WTC11 (cell line): ENCODE results near the gene SMAD6. TPM values are rescaled to one million over a fixed set of nuclear protein-coding genes. Genes with fewer than 3 reads are reported as not detected.

ENCODE experiments used
- ATAC-seq: fragments of 200-7000 bp; cut with Tn5 transposase; 2 replicates; pipeline ENCODE4 v1.10.0; 2021; ENCODE audit warnings: mild to moderate bottlenecking, moderate library complexity
- CTCF ChIA-PET: fragments of 300-600 bp; sonication (Branson Sonifier 250); formaldehyde crosslinking; loops from one replicate; lab custom pipeline; 2021; ENCODE audit warnings: antibody characterized with exemption; lab: Charles Lee
- POLR2A ChIA-PET: fragments of 350-600 bp; sonication (Branson Sonifier 250); formaldehyde crosslinking; loops from one replicate; lab custom pipeline; 2021; ENCODE audit warnings: antibody characterized with exemption; lab: Charles Lee
- DNase-seq: peaks from one replicate; pipeline ENCODE4 v3.0.0; 2021; ENCODE audit warnings: low spot score
- H3K27ac Mint-ChIP-seq: 2 replicates; pipeline ENCODE4 v1.8.0; 2021; ENCODE audit warnings: mixed read lengths
- H3K27me3 Mint-ChIP-seq: 2 replicates; pipeline ENCODE4 v1.8.0; 2021; ENCODE audit warnings: low read depth, mild to moderate bottlenecking, moderate library complexity, mixed read lengths
- H3K36me3 Mint-ChIP-seq: 2 replicates; pipeline ENCODE4 v1.8.0; 2021; ENCODE audit warnings: mixed read lengths
- H3K4me1 Mint-ChIP-seq: 2 replicates; pipeline ENCODE4 v1.8.0; 2022; ENCODE audit warnings: mixed read lengths
- H3K4me3 Mint-ChIP-seq: 2 replicates; pipeline ENCODE4 v1.8.0; 2021; ENCODE audit warnings: mild to moderate bottlenecking, moderate library complexity, mixed read lengths
- H3K9me3 Mint-ChIP-seq: 2 replicates; pipeline ENCODE4 v1.8.0; 2021; ENCODE audit warnings: mixed read lengths
- ATF3 ChIP-seq: sonication (generic); formaldehyde crosslinking; conservative IDR thresholded peaks from 2 replicates; pipeline ENCODE4 v1.8.1; 2022; ENCODE audit warnings: mild to moderate bottlenecking, missing genetic modification reagents
- CTCF ChIP-seq: fragments of 200-600 bp; IDR thresholded peaks from 2 replicates; pipeline ENCODE4 v1.8.0; 2022; ENCODE audit warnings: antibody characterized with exemption
- E2F4 ChIP-seq: sonication (generic); formaldehyde crosslinking; IDR thresholded peaks from 2 replicates; pipeline ENCODE4 v1.8.1; 2022; ENCODE audit warnings: low read depth, mild to moderate bottlenecking, moderate library complexity, missing genetic modification reagents, borderline replicate concordance
- ELF4 ChIP-seq: sonication (generic); formaldehyde crosslinking; IDR thresholded peaks from 2 replicates; pipeline ENCODE4 v1.8.1; 2022; ENCODE audit warnings: low read depth, mild to moderate bottlenecking, moderate library complexity, missing genetic modification reagents
- ESRRA ChIP-seq: sonication (generic); formaldehyde crosslinking; IDR thresholded peaks from 2 replicates; pipeline ENCODE4 v1.8.1; 2022; ENCODE audit warnings: mild to moderate bottlenecking, missing genetic modification reagents, borderline replicate concordance
- HMGA2 ChIP-seq: fragments of 250-450 bp; sonication (Bioruptor Pico); IDR thresholded peaks from 2 replicates; pipeline ENCODE4 v1.4.0; 2021; ENCODE audit warnings: mild to moderate bottlenecking, moderate library complexity
- IRF2 ChIP-seq: sonication (generic); formaldehyde crosslinking; IDR thresholded peaks from 2 replicates; pipeline ENCODE4 v1.8.0; 2022; ENCODE audit warnings: low read depth, missing genetic modification reagents, borderline replicate concordance
- JAZF1 ChIP-seq: fragments of 250-450 bp; sonication (Bioruptor Pico); IDR thresholded peaks from 2 replicates; pipeline ENCODE4 v1.9.0; 2021; ENCODE audit warnings: moderate library complexity, mild to moderate bottlenecking, inconsistent platforms
- MAX ChIP-seq: sonication (generic); formaldehyde crosslinking; IDR thresholded peaks from 2 replicates; pipeline ENCODE4 v1.8.0; 2022; ENCODE audit warnings: mild to moderate bottlenecking, missing genetic modification reagents
- MXD4 ChIP-seq: fragments of 250-450 bp; sonication (Bioruptor Pico); IDR thresholded peaks from 2 replicates; pipeline ENCODE4 v1.8.0; 2021; ENCODE audit warnings: mild to moderate bottlenecking, moderate library complexity, borderline replicate concordance
- NFE2L1 ChIP-seq: sonication (generic); formaldehyde crosslinking; IDR thresholded peaks from 2 replicates; pipeline ENCODE4 v1.8.1; 2023; ENCODE audit warnings: missing genetic modification reagents
- PREB ChIP-seq: sonication (generic); formaldehyde crosslinking; IDR thresholded peaks from 2 replicates; pipeline ENCODE4 v1.8.1; 2022; ENCODE audit warnings: mild to moderate bottlenecking, missing genetic modification reagents, moderate library complexity, borderline replicate concordance
- PRRX2 ChIP-seq: fragments of 250-450 bp; sonication (Bioruptor Pico); IDR thresholded peaks from 2 replicates; pipeline ENCODE4 v1.8.0; 2021; ENCODE audit warnings: mild to moderate bottlenecking
- RELA ChIP-seq: sonication (generic); formaldehyde crosslinking; IDR thresholded peaks from 2 replicates; pipeline ENCODE4 v1.8.1; 2022; ENCODE audit warnings: missing genetic modification reagents, mild to moderate bottlenecking, borderline replicate concordance
- SP1 ChIP-seq: sonication (generic); formaldehyde crosslinking; conservative IDR thresholded peaks from 2 replicates; pipeline ENCODE4 v1.8.1; 2022; ENCODE audit warnings: missing genetic modification reagents
- ZBTB21 ChIP-seq: sonication (generic); formaldehyde crosslinking; IDR thresholded peaks from 2 replicates; pipeline ENCODE4 v1.8.1; 2023; ENCODE audit warnings: mild to moderate bottlenecking, missing genetic modification reagents, borderline replicate concordance
- ZBTB43 ChIP-seq: sonication (generic); formaldehyde crosslinking; IDR thresholded peaks from 2 replicates; pipeline ENCODE4 v1.8.1; 2023; ENCODE audit warnings: mild to moderate bottlenecking, missing genetic modification reagents
- ZNF121 ChIP-seq: sonication (generic); formaldehyde crosslinking; IDR thresholded peaks from 2 replicates; pipeline ENCODE4 v1.8.0; 2023; ENCODE audit warnings: missing genetic modification reagents
- ZNF281 ChIP-seq: sonication (generic); formaldehyde crosslinking; IDR thresholded peaks from 2 replicates; pipeline ENCODE4 v1.8.0; 2023; ENCODE audit warnings: mild to moderate bottlenecking, missing genetic modification reagents
- ZNF416 ChIP-seq: fragments of 250-450 bp; sonication (Bioruptor Pico); IDR thresholded peaks from 2 replicates; pipeline ENCODE4 v1.9.0; 2021; ENCODE audit warnings: mild to moderate bottlenecking, inconsistent platforms
- total RNA-seq: library from RNA; stranded (reverse); gene quantifications from 3 replicates; pipeline ENCODE4 v1.2.3, GENCODE V29; 2021

SMAD6 gene
- total RNA-seq, 1 experiment from 2014 or later, result 13.9 TPM

GRCh38 chr15:66672867-66673266, 29.2 kb upstream of the SMAD6 start (continued):
- TF ChIP-seq NFE2L1 (CRISPR knock-in tag) (no peak), MAX (CRISPR knock-in tag) (no peak), E2F4 (no peak), JAZF1 (CRISPR knock-in tag) (no peak), MXD4 (CRISPR knock-in tag) (no peak), ZBTB43 (CRISPR knock-in tag) (no peak)

GRCh38 chr15:66673410-66674322, 28.4 kb upstream of the SMAD6 start:
- DNase-seq (peak; percentile 95), ATAC-seq (peak; percentile 82)
- no peak for TF ChIP-seq MAX (CRISPR knock-in tag)
- TF ChIP-seq HMGA2 (CRISPR knock-in tag), result peak; percentile 91
- H3K4me3 Mint-ChIP-seq, result no peak overlapping the region
- no peaks in the 10 kb centered on the region for H3K9me3 Mint-ChIP-seq
- H3K27ac Mint-ChIP-seq, result no peak overlapping the region
- ChIA-PET POLR2A (interaction anchor here (1.0 kb wide), 1 partner anchor 51 kb away, joined by 3 read pairs; no protein-coding TSS in a partner anchor), CTCF (interaction anchor here (0.8 to 2.5 kb wide), 9 partner anchors 12 to 178 kb away, joined by 3 to 13 read pairs (median 10); partner anchors contain the start of gene SMAD6)
- H3K27me3 Mint-ChIP-seq, result peaks cover 11% of the 10 kb centered on the region
- H3K4me1 Mint-ChIP-seq, result peaks cover 29% of the 10 kb centered on the region
- no peaks in the 10 kb centered on the region for H3K36me3 Mint-ChIP-seq

GRCh38 chr15:66674756-66675155, 27.3 kb upstream of the SMAD6 start:
- Mint-ChIP-seq H3K4me3 (no peak overlapping the region), H3K4me1 (peaks cover 33% of the 10 kb centered on the region), H3K9me3 (no peaks in the 10 kb centered on the region), H3K36me3 (no peaks in the 10 kb centered on the region), H3K27me3 (peaks cover 8% of the 10 kb centered on the region), H3K27ac (no peak overlapping the region)
- ATAC-seq, result no peak
- ChIA-PET CTCF (interaction anchor here (1.3 to 2.5 kb wide), 4 partner anchors 32 to 177 kb away, joined by 3 to 13 read pairs (median 10); no protein-coding TSS in a partner anchor), POLR2A (no interaction called here)
- TF ChIP-seq IRF2 (no peak), ESRRA (CRISPR knock-in tag) (no peak), ZNF416 (CRISPR knock-in tag) (no peak), PRRX2 (CRISPR knock-in tag) (no peak), ELF4 (CRISPR knock-in tag) (no peak)
- no peak for DNase-seq

GRCh38 chr15:66675446-66675845, 26.6 kb upstream of the SMAD6 start:
- POLR2A ChIA-PET, result no interaction called here
- Mint-ChIP-seq H3K9me3 (peaks cover under 1% of the 10 kb centered on the region; the same call in 1 of the 2 replicates), H3K27ac (no peak overlapping the region), H3K27me3 (peaks cover 8% of the 10 kb centered on the region), H3K4me3 (no peak overlapping the region), H3K36me3 (no peaks in the 10 kb centered on the region), H3K4me1 (peaks cover 34% of the 10 kb centered on the region)
- ATAC-seq (no peak), DNase-seq (no peak)
- CTCF ChIA-PET, result no interaction called here
- no peak for TF ChIP-seq PREB (CRISPR knock-in tag)
- TF ChIP-seq CTCF, result no peak
- no peak for TF ChIP-seq ATF3 (CRISPR knock-in tag)
- TF ChIP-seq RELA, result no peak
- TF ChIP-seq ZNF281 (CRISPR knock-in tag), result no peak
- no peak for TF ChIP-seq IRF2
- TF ChIP-seq ZNF121, result no peak
- TF ChIP-seq SP1, result no peak
- TF ChIP-seq ZBTB21, result no peak
